ENCODE data around the gene MERTK.

Gene MERTK

GRCh38 chr2:111978452-111979170 is 80.2 kb downstream of the MERTK start:
- DNase-seq (ENCODE audit: low read depth) = no peak

GRCh38 chr2:111981666-111982065 is 83.3 kb downstream of the MERTK start:
- DNase-seq (ENCODE audit: low read depth) = no peak
- H3K4me3 ChIP-seq (replicated peaks; ENCODE audit: low read depth, low read length) = no peak overlapping the region
- no peak for TF ChIP-seq CTCF (IDR thresholded peaks at IDR 0.05; ENCODE audit: low read length, missing control alignments)

More at GRCh38 chr2:111978452-111979170, 80.2 kb downstream of the MERTK start:
- H3K4me3 ChIP-seq (replicated peaks; ENCODE audit: low read depth, low read length) = no peak overlapping the region
- no peak for TF ChIP-seq CTCF (IDR thresholded peaks at IDR 0.05; ENCODE audit: low read length, missing control alignments)

- TF ChIP-seq CTCF (IDR thresholded peaks at IDR 0.05; ENCODE audit: low read length, missing control alignments) = no peak
- no peak overlapping the region for H3K4me3 ChIP-seq (replicated peaks; ENCODE audit: low read depth, low read length)
- no peak for DNase-seq (ENCODE audit: low read depth)
These were observed 84.4 kb downstream of the MERTK start for GRCh38 chr2:111982822-111983221.

GRCh38 chr2:111983478-111984212 is 85.2 kb downstream of the MERTK start:
- TF ChIP-seq CTCF (IDR thresholded peaks at IDR 0.05; ENCODE audit: low read length, missing control alignments) = no peak
- no peak for DNase-seq (ENCODE audit: low read depth)
- no peak overlapping the region for H3K4me3 ChIP-seq (replicated peaks; ENCODE audit: low read depth, low read length)

GRCh38 chr2:111984213-111984604 is 85.8 kb downstream of the MERTK start:
- no peak for TF ChIP-seq CTCF (IDR thresholded peaks at IDR 0.05; ENCODE audit: low read length, missing control alignments)
- DNase-seq (ENCODE audit: low read depth) = no peak

GRCh38 chr2:111985514-111985913 is 87.1 kb downstream of the MERTK start:
- no peak overlapping the region for H3K4me3 ChIP-seq (replicated peaks; ENCODE audit: low read depth, low read length)
- no peak for DNase-seq (ENCODE audit: low read depth)
- no peak for TF ChIP-seq CTCF (IDR thresholded peaks at IDR 0.05; ENCODE audit: low read length, missing control alignments)

More at GRCh38 chr2:111984213-111984604, 85.8 kb downstream of the MERTK start:
- H3K4me3 ChIP-seq (replicated peaks; ENCODE audit: low read depth, low read length) = no peak overlapping the region

Data from fibroblast of pulmonary artery (primary cell).